HG03469 (cell line): ENCODE measurements around the gene HCRT.
"Not testable (repeated sequence)": the region's sequence is repeated elsewhere in the genome, so short reads cannot be mapped to it uniquely, and the experiment has no call there.

ENCODE experiments used
- ATAC-seq: cut with Tn5 transposase; IDR thresholded peaks from one replicate; pipeline ENCODE4 v1.9.1; 2021; ENCODE audit warnings: mild to moderate bottlenecking, moderate library complexity, moderate number of reproducible peaks; ENCODE audit not compliant: unreplicated experiment

The HCRT gene

GRCh38 chr17:42198897-42199296, 13.6 kb upstream of the HCRT start:
- no peak for ATAC-seq

GRCh38 chr17:42197564-42198156, 12.4 kb upstream of the HCRT start:
- no peak for ATAC-seq

GRCh38 chr17:42193969-42194899, 9.0 kb upstream of the HCRT start, which contains the start of gene GHDC:
GHDC (minus strand) TSS chr17:42194494; CDS start chr17:42193581, 913 bp downstream.
- no peak for ATAC-seq

- ATAC-seq: no peak
Measured at GRCh38 chr17:42193216-42193968, 8.1 kb upstream of the HCRT start.

- ATAC-seq: no peak
Measured at GRCh38 chr17:42192189-42193126, 7.2 kb upstream of the HCRT start.

- ATAC-seq: no peak
Measured at GRCh38 chr17:42191275-42191608, 6.0 kb upstream of the HCRT start.

- no peak for ATAC-seq
Measured at GRCh38 chr17:42190491-42191274, 5.4 kb upstream of the HCRT start.

GRCh38 chr17:42189651-42189965, 4.4 kb upstream of the HCRT start:
- ATAC-seq: no peak

GRCh38 chr17:42188749-42189650, 3.7 kb upstream of the HCRT start:
- ATAC-seq: no peak

- ATAC-seq: no peak
Measured at GRCh38 chr17:42187833-42188232, 2.6 kb upstream of the HCRT start.

- ATAC-seq: not testable (repeated sequence)
Measured at GRCh38 chr17:42186191-42186590, 939 bp upstream of the HCRT start.

- no peak for ATAC-seq
Measured at GRCh38 chr17:42185621-42185930, 324 bp upstream of the HCRT start.

GRCh38 chr17:42183741-42184711, 1.2 kb downstream of the HCRT start:
- no peak for ATAC-seq

- no peak for ATAC-seq
Measured at GRCh38 chr17:42182927-42183734, 2.1 kb downstream of the HCRT start.

- no peak for ATAC-seq
Measured at GRCh38 chr17:42181851-42182207, 3.4 kb downstream of the HCRT start.

GRCh38 chr17:42180922-42181850, 4.1 kb downstream of the HCRT start, which contains the start of gene KCNH4:
KCNH4 (minus strand) TSS chr17:42181142; CDS start chr17:42180945, 197 bp downstream.
- ATAC-seq: no peak
